Heart left ventricle (tissue), 16 donors: ENCODE data around the gene NGB. TPM values are rescaled to one million over a fixed set of nuclear protein-coding genes. Genes with fewer than 3 reads are reported as not detected.

Experiments used
- ATAC-seq, 4 donors: fragments of 200-7000 bp; cut with Tn5 transposase; one replicate each; pipeline ENCODE4 v1.9.1; 2020 to 2022; ENCODE audit warnings: moderate library complexity in 4 of 4, mild to moderate bottlenecking in 3 of 4, moderate number of reproducible peaks in 1 of 4
- DNase-seq, 5 donors: peaks; one replicate each; pipeline ENCODE4 v3.0.0-alpha.2; 2020
- H3K27ac ChIP-seq, 12 donors: fragments of 200-600 bp; sonication (generic) in 4 of 12; one replicate each; pipeline versions ENCODE4 v1.5.0 to v1.8.0; 2016 to 2022; ENCODE audit warnings: mild to moderate bottlenecking in 2 of 12
- H3K27me3 ChIP-seq, 9 donors: fragments of 200-600 bp; sonication (generic) in 2 of 9; one replicate each; pipeline versions ENCODE4 v1.5.1 to v1.8.0; 2016 to 2022; ENCODE audit warnings: mild to moderate bottlenecking in 3 of 9
- H3K36me3 ChIP-seq, 9 donors: fragments of 200-600 bp; sonication (generic) in 2 of 9; one replicate each; pipeline versions ENCODE4 v1.5.0 to v1.8.0; 2018 to 2022; ENCODE audit warnings: mild to moderate bottlenecking in 2 of 9
- H3K4me1 ChIP-seq, 12 donors: fragments of 200-600 bp; sonication (generic) in 4 of 12; one replicate each; pipeline versions ENCODE4 v1.5.0 to v1.8.0; 2016 to 2022; ENCODE audit warnings: mild to moderate bottlenecking in 3 of 12
- H3K4me3 ChIP-seq, 12 donors: fragments of 200-600 bp; sonication (generic) in 4 of 12; one replicate each; pipeline versions ENCODE4 v1.5.0 to v1.8.0; 2017 to 2022; ENCODE audit warnings: mild to moderate bottlenecking in 9 of 12, moderate library complexity in 4 of 12
- H3K9me3 ChIP-seq, 12 donors: fragments of 200-600 bp; sonication (generic) in 4 of 12; one replicate each; pipeline versions ENCODE4 v1.5.0 to v1.8.0; 2016 to 2022; ENCODE audit warnings: mild to moderate bottlenecking in 1 of 12
- POLR2A ChIP-seq, 2 donors: fragments of 450-650 bp; IDR thresholded peaks; one replicate each; pipeline ENCODE4 v1.6.1; 2017; ENCODE audit warnings: antibody characterized with exemption in 2 of 2, mild to moderate bottlenecking in 2 of 2, moderate library complexity in 2 of 2
- WGBS, 4 donors: extraction: QIAGEN DNeasy Blood & Tissue Kit in 2 of 4; methylation state at CpG; one replicate each; pipeline versions ENCODE4 v1.1.5 to v1.1.7; 2013 to 2018; 5-methylcytosine and 5-hydroxymethylcytosine counted together
- intact Hi-C, 10 donors: fragments of 100-400 bp; cut with DNase I; formaldehyde crosslinking; loops; one replicate each; pipeline versions ENCODE4 v1.11.1 to v1.14.2; 2022
- polyA plus RNA-seq, 2 donors: library from polyadenylated mRNA; stranded (reverse); fragments of 200-250 nt; gene quantifications; one replicate each; pipeline ENCODE4 v1.2.3, GENCODE V29; 2013
- total RNA-seq, 9 donors: library from RNA; depleted of rRNA in 2 of 9; stranded (reverse); fragments of >200 nt in 2 of 9; fragmentation: NEBNext Ultra II Directional in 3 of 9; extraction: Animal tissue kit (Norgen Biotek cat#: 25700) in 3 of 9; gene quantifications; one replicate each; pipeline versions ENCODE4 v1.1.0 to v1.2.4, GENCODE V29; 2016 to 2023
- TF ChIP-seq, protein P1 (sequence below), 12 donors: fragments of 200-600 bp; sonication (generic) in 4 of 12; IDR thresholded peaks; one replicate each; pipeline versions ENCODE4 v1.5.0 to v1.8.0; 2018 to 2022; ENCODE audit warnings: antibody characterized with exemption in 12 of 12, mild to moderate bottlenecking in 5 of 12
- donor health status: ischemic (EF 13 %, LVEDD 7.1; RV severe dilation, severe dysfunction).
- donor health status: healthy with polysubstance abuse.
- donor health status: DM: no; HTN: yes; CAD: no.
- donor health status: DM: no; HTN: no; CAD: no.
- donor health status: ischemic (EF 25% LVEDD 6.9; RV normal size, moderate dysfunction).
- donor health status: ischemic (EF 25% LVEDD 5.7; RV mildly dilated, moderate dysfunction).
- donor health status: healthy.
- donor health status: DM: yes; HTN: yes; CAD: no.
- donor health status: ischemic (EF 35%, LVEDD 5.7; RV mildly dilated, moderate dysfunction).
- donor health status: nonischemic (EF 11% LVEDD 7.7; RV severe dilation, severe dysfunction).
- donor health status: DM: yes; HTN: yes; CAD: no.
- donor health status: PGD.
- donor health status: ischemic (EF 29% LVEDD 5.4; RV normal size, mild dysfunction).
- donor health status: nonischemic (EF 23%, LVEDD 6.1; RV moderate dilation, normal function).

The NGB gene
- total and polyA plus RNA-seq, 11 donors: not detected

DNA sequence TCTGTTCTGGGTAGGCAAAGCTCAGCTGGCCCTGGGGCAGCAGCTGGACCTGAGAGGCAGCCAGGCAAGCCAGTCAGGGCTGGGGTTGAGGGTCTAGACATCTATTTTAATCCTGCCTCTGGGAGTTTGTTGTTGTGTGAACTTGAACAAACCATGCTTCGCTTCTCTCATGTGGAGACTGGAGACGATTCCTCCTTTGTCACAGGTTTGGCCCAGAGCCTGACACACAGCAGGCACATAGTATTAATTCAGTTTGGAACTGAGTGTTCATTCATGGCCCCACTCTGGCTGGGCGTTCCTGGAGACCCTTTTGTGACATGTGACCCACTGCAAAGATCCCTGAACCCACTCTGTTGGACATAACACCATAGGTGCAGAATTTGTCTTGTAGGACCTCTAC is 39.3 kb downstream of the NGB start:
- Histone ChIP-seq H3K27me3 (no peaks in the 10 kb centered on the region), H3K36me3 (no peaks in the 10 kb centered on the region), H3K4me1 (no peaks in the 10 kb centered on the region), H3K27ac (no peak overlapping the region), H3K4me3 (no peak overlapping the region), H3K9me3 (peaks cover 0 to 5% (median 0%) of the 10 kb centered on the region in 12 donors)
- intact Hi-C loops: no loop called here
- ATAC-seq: no peak
- 62 to 72% (median 62%) methylated on average over 3 of the region's 3 CpGs for WGBS, 4 donors
- no peak for TF ChIP-seq POLR2A (IDR thresholded peaks at IDR 0.05)
- TF ChIP-seq, protein P1, sequence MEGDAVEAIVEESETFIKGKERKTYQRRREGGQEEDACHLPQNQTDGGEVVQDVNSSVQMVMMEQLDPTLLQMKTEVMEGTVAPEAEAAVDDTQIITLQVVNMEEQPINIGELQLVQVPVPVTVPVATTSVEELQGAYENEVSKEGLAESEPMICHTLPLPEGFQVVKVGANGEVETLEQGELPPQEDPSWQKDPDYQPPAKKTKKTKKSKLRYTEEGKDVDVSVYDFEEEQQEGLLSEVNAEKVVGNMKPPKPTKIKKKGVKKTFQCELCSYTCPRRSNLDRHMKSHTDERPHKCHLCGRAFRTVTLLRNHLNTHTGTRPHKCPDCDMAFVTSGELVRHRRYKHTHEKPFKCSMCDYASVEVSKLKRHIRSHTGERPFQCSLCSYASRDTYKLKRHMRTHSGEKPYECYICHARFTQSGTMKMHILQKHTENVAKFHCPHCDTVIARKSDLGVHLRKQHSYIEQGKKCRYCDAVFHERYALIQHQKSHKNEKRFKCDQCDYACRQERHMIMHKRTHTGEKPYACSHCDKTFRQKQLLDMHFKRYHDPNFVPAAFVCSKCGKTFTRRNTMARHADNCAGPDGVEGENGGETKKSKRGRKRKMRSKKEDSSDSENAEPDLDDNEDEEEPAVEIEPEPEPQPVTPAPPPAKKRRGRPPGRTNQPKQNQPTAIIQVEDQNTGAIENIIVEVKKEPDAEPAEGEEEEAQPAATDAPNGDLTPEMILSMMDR (IDR thresholded peaks at IDR 0.05): no peak
- DNase-seq: no peak

DNA sequence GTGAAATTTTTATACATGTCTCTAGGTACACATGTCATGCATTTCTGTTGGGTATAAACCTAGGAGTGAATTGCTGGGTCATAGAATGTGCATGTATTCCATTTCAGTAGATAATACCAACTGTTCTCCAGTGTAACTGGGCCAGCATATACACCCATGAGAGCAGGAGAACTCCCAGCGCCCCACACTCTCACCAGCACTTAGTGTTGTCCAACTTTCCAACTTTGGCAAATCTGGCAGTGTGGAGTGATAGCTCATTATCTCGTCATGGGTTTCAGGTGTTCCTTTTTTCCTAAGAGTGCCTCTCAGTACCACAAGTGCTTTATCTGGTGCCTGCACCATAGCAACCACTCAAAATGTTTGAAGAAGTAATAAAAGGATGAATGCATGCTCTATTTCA is 40.1 kb downstream of the NGB start:
- Histone ChIP-seq H3K27me3 (no peaks in the 10 kb centered on the region), H3K36me3 (no peaks in the 10 kb centered on the region), H3K4me1 (no peaks in the 10 kb centered on the region), H3K27ac (no peak overlapping the region), H3K4me3 (no peak overlapping the region), H3K9me3 (peaks cover 0 to 5% (median 0%) of the 10 kb centered on the region in 12 donors)
- intact Hi-C loops: no loop called here
- DNase-seq (no peak), ATAC-seq (no peak)
- 54 to 81% (median 71%) methylated on average over 2 of the region's 2 CpGs for WGBS, 4 donors
- TF ChIP-seq, protein P1 (IDR thresholded peaks at IDR 0.05): no peak
- no peak for TF ChIP-seq POLR2A (IDR thresholded peaks at IDR 0.05)

DNA sequence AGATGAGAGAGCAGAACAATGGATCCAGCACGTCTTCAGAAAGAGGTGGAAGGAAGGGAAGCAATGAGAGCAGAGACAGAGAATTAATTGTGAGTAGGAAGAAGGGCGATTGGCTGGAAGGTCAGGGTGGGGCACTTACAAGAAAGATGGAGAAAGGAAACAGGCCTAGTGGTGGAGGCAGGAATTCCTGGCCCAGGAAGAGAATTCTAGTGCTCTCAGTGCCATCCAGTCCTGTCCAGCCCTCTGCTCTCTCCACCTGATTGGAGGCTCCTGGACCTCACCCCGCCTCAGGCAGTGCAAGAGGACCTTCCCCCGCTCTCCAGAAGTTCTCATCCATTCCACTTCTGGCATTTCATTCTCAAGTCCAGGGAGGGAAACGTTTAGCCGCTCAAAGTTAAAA is 43.0 kb downstream of the NGB start:
- Histone ChIP-seq H3K27me3 (no peaks in the 10 kb centered on the region), H3K27ac (no peak overlapping the region), H3K4me1 (no peaks in the 10 kb centered on the region), H3K4me3 (no peak overlapping the region), H3K9me3 (peaks cover 0 to 5% (median 0%) of the 10 kb centered on the region in 12 donors), H3K36me3 (no peaks in the 10 kb centered on the region)
- intact Hi-C loops: no loop called here
- 48 to 72% (median 60%) methylated on average over 6 of the region's 6 CpGs for WGBS, 4 donors
- no peak for DNase-seq
- ATAC-seq: no peak
- TF ChIP-seq POLR2A (IDR thresholded peaks at IDR 0.05): no peak
- TF ChIP-seq, protein P1 (IDR thresholded peaks at IDR 0.05): no peak

DNA sequence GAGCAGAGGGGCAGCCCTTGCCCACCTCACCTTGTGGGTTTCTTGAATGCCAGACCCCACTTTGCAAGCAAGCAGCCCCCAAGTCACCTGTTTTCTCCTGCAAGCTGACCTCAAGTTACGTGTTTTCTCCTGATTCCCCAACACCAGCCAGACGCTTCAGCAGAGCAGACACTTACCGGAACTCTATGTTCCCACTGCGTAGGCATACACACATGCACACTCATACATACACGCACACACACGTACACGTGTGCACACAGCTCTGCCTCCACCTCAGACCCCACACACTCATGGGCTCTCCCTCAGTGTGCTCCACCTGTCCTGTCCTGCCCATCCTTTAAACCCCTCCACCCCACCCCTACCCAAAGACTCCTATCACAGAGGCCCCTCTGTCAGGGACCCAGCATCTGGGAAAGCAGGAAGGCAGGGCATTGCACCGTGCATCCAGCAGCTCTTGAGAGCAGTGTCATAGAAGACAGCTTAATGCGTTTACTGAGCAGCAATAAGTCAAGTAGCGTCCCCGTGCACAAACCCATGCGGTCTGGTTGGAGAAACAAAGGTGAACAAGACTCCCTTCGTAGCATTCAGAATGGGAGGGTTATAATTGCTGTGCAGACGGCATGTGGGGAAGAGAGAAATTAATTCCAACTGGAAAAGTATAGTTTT is 45.0 kb downstream of the NGB start:
- DNase-seq (no peak), ATAC-seq (no peak)
- TF ChIP-seq, protein P1 (IDR thresholded peaks at IDR 0.05): no peak
- no peak for TF ChIP-seq POLR2A (IDR thresholded peaks at IDR 0.05)
- 78 to 87% (median 84%) methylated on average over 14 of the region's 14 CpGs for WGBS, 4 donors
- Histone ChIP-seq H3K36me3 (no peaks in the 10 kb centered on the region), H3K27ac (no peak overlapping the region), H3K9me3 (peaks cover 0 to 4% (median 0%) of the 10 kb centered on the region in 12 donors), H3K4me3 (no peak overlapping the region), H3K4me1 (no peaks in the 10 kb centered on the region), H3K27me3 (no peaks in the 10 kb centered on the region)
- intact Hi-C loops: no loop called here
